GM04504 (cell line): ENCODE results near the gene PRKCD.
A peak's percentile ranks its signal among the peaks of the same experiment; 100 is the strongest.

Source experiments
- DNase-seq: peaks from one replicate; pipeline ENCODE4 v3.0.0-alpha.2; 2012; ENCODE audit warnings: low read depth

The PRKCD gene

GRCh38 chr3:53155760-53156159 lies 5.2 kb upstream of the PRKCD start:
- no peak for DNase-seq

GRCh38 chr3:53156368-53156834 lies 4.6 kb upstream of the PRKCD start:
- no peak for DNase-seq

- no peak for DNase-seq
Measured at GRCh38 chr3:53157974-53158580, 2.9 kb upstream of the PRKCD start.

GRCh38 chr3:53158765-53159155 lies 2.2 kb upstream of the PRKCD start:
- no peak for DNase-seq

- no peak for DNase-seq
Measured at GRCh38 chr3:53159156-53160060, 1.6 kb upstream of the PRKCD start.

GRCh38 chr3:53160061-53160659 lies 849 bp upstream of the PRKCD start:
- DNase-seq: no peak

- no peak for DNase-seq
Measured at GRCh38 chr3:53161450-53161819, 426 bp downstream of the PRKCD start.

GRCh38 chr3:53161820-53162671 lies 1.0 kb downstream of the PRKCD start:
- DNase-seq: no peak

- DNase-seq: no peak
Measured at GRCh38 chr3:53162672-53163443, 1.8 kb downstream of the PRKCD start.

GRCh38 chr3:53163444-53164387 lies 2.7 kb downstream of the PRKCD start:
- no peak for DNase-seq

- DNase-seq: no peak
Measured at GRCh38 chr3:53164911-53165310, 3.9 kb downstream of the PRKCD start.

- no peak for DNase-seq
Measured at GRCh38 chr3:53166206-53166605, 5.2 kb downstream of the PRKCD start.

- peak; percentile 51 for DNase-seq
Measured at GRCh38 chr3:53166781-53167291, 5.8 kb downstream of the PRKCD start.

- DNase-seq: no peak
Measured at GRCh38 chr3:53167418-53168174, 6.6 kb downstream of the PRKCD start.

GRCh38 chr3:53168175-53168923 lies 7.3 kb downstream of the PRKCD start:
- DNase-seq: no peak

GRCh38 chr3:53169045-53169831 lies 8.2 kb downstream of the PRKCD start:
- DNase-seq: no peak

- no peak for DNase-seq
Measured at GRCh38 chr3:53169832-53170324, 8.9 kb downstream of the PRKCD start.
